H1 (cell line): ENCODE measurements around the gene ADAT3. TPM values are rescaled to one million over a fixed set of nuclear protein-coding genes. Genes with fewer than 3 reads are reported as not detected.

Experiments used
- CTCF ChIA-PET: fragments of 300-600 bp; sonication (Branson Sonifier 250); formaldehyde crosslinking; loops from one replicate; lab custom pipeline; 2021; ENCODE audit not compliant: partially characterized antibody; lab: Charles Lee
- POLR2A ChIA-PET: fragments of 300-600 bp; sonication (Branson Sonifier 250); formaldehyde crosslinking; loops from one replicate; lab custom pipeline; 2021; ENCODE audit warnings: inconsistent platforms; ENCODE audit not compliant: partially characterized antibody; lab: Charles Lee
- DNase-seq, 2 experiments: peaks; one replicate each; pipeline versions ENCODE4 v3.0.0 to v3.0.0-alpha.2; 2010 to 2022; ENCODE audit warnings: low spot score in 2 of 2, low read depth in 1 of 2, mixed read lengths in 1 of 2
- FAIRE-seq: peaks from 2 replicates; lab custom pipeline; 2011; peaks lifted over from hg19 to GRCh38; lab: Jason Lieb, UNC
- H2AFZ ChIP-seq: 2 replicates; pipeline ENCODE4 v1.8.1; 2012; ENCODE audit warnings: low read length, inconsistent platforms
- H2AK5ac ChIP-seq: 2 replicates; pipeline ENCODE4 v1.6.1; 2013; ENCODE audit warnings: low read depth, low read length
- H2BK120ac ChIP-seq: replicated peaks from 2 replicates; pipeline ENCODE3; 2013; ENCODE audit warnings: low read depth, low read length, inconsistent platforms
- H2BK12ac ChIP-seq: 2 replicates; pipeline ENCODE4 v1.6.1; 2013; ENCODE audit warnings: low read depth, low read length
- H2BK15ac ChIP-seq: 2 replicates; pipeline ENCODE4 v1.6.1; 2013; ENCODE audit warnings: low read length
- H2BK20ac ChIP-seq: 2 replicates; pipeline ENCODE4 v1.6.1; 2013; ENCODE audit warnings: low read length
- H2BK5ac ChIP-seq: 2 replicates; pipeline ENCODE4 v1.6.1; 2013; ENCODE audit warnings: low read depth, low read length
- H3K14ac ChIP-seq: 2 replicates; pipeline ENCODE4 v1.6.1; 2013; ENCODE audit warnings: inconsistent platforms; ENCODE audit not compliant: insufficient read length
- H3K18ac ChIP-seq: 2 replicates; pipeline ENCODE4 v1.6.1; 2013; ENCODE audit warnings: low read length; ENCODE audit errors: extremely low read depth
- H3K23ac ChIP-seq: 2 replicates; pipeline ENCODE4 v1.6.1; 2013; ENCODE audit warnings: inconsistent platforms; ENCODE audit not compliant: insufficient read length
- H3K23me2 ChIP-seq: 2 replicates; pipeline ENCODE4 v1.6.1; 2013; ENCODE audit warnings: low read depth, low read length
- H3K27ac ChIP-seq: 2 replicates; pipeline ENCODE4 v1.6.1; 2011; ENCODE audit warnings: low read depth, low read length, inconsistent platforms
- H3K27me3 ChIP-seq, 4 experiments: replicated peaks in 1 of 4; 1 replicate in 1 of 4; 2 replicates in 3 of 4; pipeline versions ENCODE4 v1.6.1 to v1.8.1; 2011 to 2013; ENCODE audit warnings: low read length in 3 of 4, mild to moderate bottlenecking in 3 of 4, inconsistent platforms in 2 of 4, mixed read lengths in 2 of 4, moderate library complexity in 1 of 4; ENCODE audit not compliant: control insufficient read depth in 3 of 4, insufficient read depth in 3 of 4; ENCODE audit errors: extremely low read depth in 1 of 4
- H3K36me3 ChIP-seq, 4 experiments: 2 replicates each; pipeline versions ENCODE4 v1.6.1 to v1.8.1; 2011 to 2013; ENCODE audit warnings: mild to moderate bottlenecking in 4 of 4, low read length in 3 of 4, moderate library complexity in 2 of 4, control low read depth in 1 of 4, inconsistent platforms in 1 of 4; ENCODE audit not compliant: insufficient read depth in 4 of 4, control insufficient read depth in 2 of 4
- H3K4ac ChIP-seq: replicated peaks from 2 replicates; pipeline ENCODE3; 2013; ENCODE audit warnings: low read length, low read depth, mixed read lengths, inconsistent platforms; ENCODE audit not compliant: insufficient read length
- H3K4me1 ChIP-seq, 4 experiments: replicated peaks in 1 of 4; 1 replicate in 1 of 4; 2 replicates in 3 of 4; pipeline versions ENCODE4 v1.6.1 to v1.8.1; 2011 to 2013; ENCODE audit warnings: low read length in 3 of 4, inconsistent platforms in 2 of 4, mixed read lengths in 1 of 4; ENCODE audit not compliant: insufficient read depth in 4 of 4, control insufficient read depth in 3 of 4
- H3K4me2 ChIP-seq, 2 experiments: 2 replicates each; pipeline versions ENCODE4 v1.6.1 to v1.8.1; 2011 to 2013; ENCODE audit warnings: low read depth in 2 of 2, low read length in 2 of 2, control low read depth in 1 of 2, inconsistent platforms in 1 of 2, mild to moderate bottlenecking in 1 of 2; ENCODE audit not compliant: insufficient read depth in 1 of 2
- H3K4me3 ChIP-seq, 4 experiments: fragments of 200-600, 300-600 bp in 1 of 4; sonication (generic), shearing (Covaris generic), sonication (Bioruptor Twin) in 1 of 4; 2 replicates each; pipeline versions ENCODE4 v1.5.1 to v1.8.1; 2011 to 2016; ENCODE audit warnings: low read length in 4 of 4, low read depth in 3 of 4, control low read depth in 2 of 4, inconsistent platforms in 2 of 4, mild to moderate bottlenecking in 2 of 4, mixed read lengths in 1 of 4, moderate library complexity in 1 of 4; ENCODE audit not compliant: insufficient read depth in 2 of 4; ENCODE audit errors: extremely low read depth in 1 of 4
- H3K56ac ChIP-seq: replicated peaks from 2 replicates; pipeline ENCODE3; 2013; ENCODE audit warnings: low read depth, mild to moderate bottlenecking, mixed read lengths, low read length, inconsistent platforms; ENCODE audit not compliant: insufficient read length
- H3K79me1 ChIP-seq: 2 replicates; pipeline ENCODE4 v1.6.1; 2013; ENCODE audit warnings: low read depth, low read length, control low read depth
- H3K79me2 ChIP-seq, 2 experiments: 2 replicates each; pipeline versions ENCODE4 v1.6.1 to v1.8.1; 2012 to 2013; ENCODE audit warnings: low read length in 2 of 2, mild to moderate bottlenecking in 2 of 2, inconsistent platforms in 1 of 2; ENCODE audit not compliant: insufficient read depth in 2 of 2, control insufficient read depth in 1 of 2
- H3K9ac ChIP-seq, 4 experiments: replicated peaks in 1 of 4; 1 replicate in 1 of 4; 2 replicates in 3 of 4; pipeline versions ENCODE4 v1.6.1 to v1.8.1; 2011 to 2013; ENCODE audit warnings: low read depth in 3 of 4, low read length in 3 of 4, control low read depth in 2 of 4, mild to moderate bottlenecking in 2 of 4, moderate library complexity in 2 of 4, inconsistent platforms in 1 of 4; ENCODE audit errors: extremely low read depth in 1 of 4
- H3K9me3 ChIP-seq, 2 experiments: 2 replicates each; pipeline versions ENCODE4 v1.6.1 to v1.8.1; 2012 to 2013; ENCODE audit warnings: mild to moderate bottlenecking in 2 of 2, moderate library complexity in 2 of 2, control low read depth in 1 of 2, inconsistent platforms in 1 of 2, low read depth in 1 of 2, low read length in 1 of 2, mixed read lengths in 1 of 2; ENCODE audit not compliant: insufficient read depth in 2 of 2
- H4K20me1 ChIP-seq, 2 experiments: replicated peaks in 1 of 2; 2 replicates each; pipeline versions ENCODE3 to v1.8.1; 2011 to 2013; ENCODE audit warnings: inconsistent platforms in 2 of 2, low read length in 2 of 2, mild to moderate bottlenecking in 1 of 2; ENCODE audit not compliant: insufficient read depth in 2 of 2, control insufficient read depth in 1 of 2
- H4K5ac ChIP-seq: 2 replicates; pipeline ENCODE4 v1.6.1; 2013; ENCODE audit warnings: low read length, low read depth, mixed read lengths, inconsistent platforms; ENCODE audit not compliant: insufficient read length
- H4K8ac ChIP-seq: 2 replicates; pipeline ENCODE4 v1.8.0; 2013; ENCODE audit warnings: mild to moderate bottlenecking, moderate library complexity, low read length, inconsistent platforms; ENCODE audit not compliant: insufficient read depth; ENCODE audit errors: extremely low read depth
- H4K91ac ChIP-seq: replicated peaks from 2 replicates; pipeline ENCODE3; 2013; ENCODE audit warnings: low read length, mixed read lengths, inconsistent platforms; ENCODE audit not compliant: insufficient read length
- RXRA ChIP-seq: IDR thresholded peaks from 2 replicates; pipeline ENCODE4 v1.6.1; 2011; ENCODE audit warnings: low read depth, mild to moderate bottlenecking, low read length, moderate library complexity; ENCODE audit not compliant: insufficient read depth
- SIN3A ChIP-seq, 2 experiments: IDR thresholded peaks in 1 of 2; conservative IDR thresholded peaks in 1 of 2; 2 replicates each; pipeline ENCODE4 v1.6.1; 2011 to 2012; ENCODE audit warnings: low read length in 2 of 2, improper control_type of control experiment in 1 of 2, low read depth in 1 of 2, mild to moderate bottlenecking in 1 of 2
- WGBS, 2 experiments: shearing (Covaris generic) in 1 of 2; methylation state at CpG; one replicate each; pipeline versions ENCODE4 v1.1.6 to v1.1.7; 2013 to 2015; ENCODE audit warnings: low lambda C conversion rate in 2 of 2, mixed read lengths in 2 of 2, inconsistent platforms in 1 of 2, low coverage in 1 of 2, missing lambda C conversion rate in 1 of 2; ENCODE audit not compliant: insufficient replicate concordance in 2 of 2, insufficient coverage in 1 of 2, insufficient read length in 1 of 2; ENCODE audit errors: extremely low coverage in 1 of 2, missing lambda C conversion rate in 1 of 2; 5-methylcytosine and 5-hydroxymethylcytosine counted together
- polyA plus RNA-seq, 7 experiments: library from polyadenylated mRNA; depleted of rRNA in 3 of 7; stranded (reverse) in 5 of 7; unstranded in 2 of 7; fragments of >200 nt in 5 of 7; fragments of 200-250 nt in 2 of 7; gene quantifications; 1 replicate in 5 of 7; 2 replicates in 1 of 7; 4 replicates in 1 of 7; pipeline versions ENCODE4 v1.2.1 to v1.2.3, GENCODE V29; 2011 to 2013; ENCODE audit warnings: missing spikeins in 2 of 7, mixed read lengths in 2 of 7
- total RNA-seq: library from RNA; stranded (reverse); fragmentation: NEBNext Ultra II Directional; extraction: Animal tissue kit (Norgen Biotek cat#: 25700); gene quantifications from 2 replicates; pipeline ENCODE4 v1.2.1, GENCODE V29; 2021

Gene ADAT3
- total and polyA plus RNA-seq, 2 of the 8 experiments (the other 6 are each of a cell fraction or from before 2014, with no cell fraction given), result 5.4 to 10.8 TPM

DNA sequence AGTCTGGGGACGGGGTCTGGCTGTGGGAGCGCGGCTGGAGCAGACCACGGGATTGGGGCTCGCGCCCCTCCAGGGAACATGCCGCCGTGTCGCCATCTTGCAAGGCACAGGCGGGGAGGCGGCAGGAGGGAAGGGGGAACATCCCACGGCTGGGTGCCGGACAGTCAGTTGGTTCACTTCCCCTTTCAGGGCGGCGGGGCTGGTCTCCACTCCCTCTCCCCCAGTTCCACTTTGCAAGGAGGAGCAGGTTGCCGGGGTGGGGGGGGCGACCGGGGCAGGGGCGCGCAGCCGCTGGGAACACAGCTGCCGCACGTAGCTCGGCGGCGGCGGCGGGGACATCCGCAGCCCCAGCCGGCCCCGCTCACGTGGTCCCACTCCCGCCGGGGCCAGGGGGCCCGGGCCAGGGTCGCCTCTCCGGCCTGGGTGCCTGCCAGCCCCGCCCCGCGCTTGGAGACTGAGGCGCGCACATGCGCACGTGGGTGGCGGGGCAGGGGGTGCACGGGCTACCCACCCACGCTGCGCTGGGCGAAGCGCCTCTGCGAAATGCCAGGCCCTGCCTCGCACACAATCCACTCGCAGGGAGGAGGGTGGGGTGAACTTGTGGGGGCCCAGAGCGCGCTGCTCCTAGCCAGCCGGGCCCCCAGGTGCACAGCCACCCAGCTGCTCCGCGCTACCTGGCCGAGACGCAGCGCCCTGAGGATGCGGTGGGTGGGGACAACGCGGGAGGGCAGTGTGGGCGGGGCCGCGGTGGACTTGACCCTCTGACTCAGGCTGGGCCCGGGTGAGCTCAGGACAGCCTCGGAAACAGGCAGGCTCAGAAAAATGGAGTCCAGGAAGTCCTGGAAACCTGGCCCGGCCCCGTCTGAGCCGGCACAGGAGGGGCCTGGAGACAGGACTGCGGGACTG is 48.2 kb upstream of the ADAT3 start:
- Histone ChIP-seq H4K91ac (peak overlapping the region; percentile 85), H4K8ac (peak overlapping the region; percentile 75), H2BK20ac (no peak overlapping the region), H2BK12ac (0 out of 2 replicates have a peak overlapping the region, but pooled peaks have one; percentile 50), H3K4me3 (peak overlapping the region; percentile 35 to 70 (median 42)), H3K36me3 (no peaks in the 10 kb centered on the region), H3K27me3 (peaks cover 0 to 10% (median 5%) of the 10 kb centered on the region in 4 experiments; a peak in 5 of 7 replicates), H2BK15ac (peak overlapping the region; percentile 92; the same call in 1 of the 2 replicates), H3K9me3 (no peaks in the 10 kb centered on the region), H3K23me2 (peaks cover 11% of the 10 kb centered on the region; the same call in 1 of the 2 replicates), H3K9ac (peak overlapping the region in 3 of 4 experiments; percentile 13 to 45 (median 31); a peak in 4 of 7 replicates), H2AK5ac (peak overlapping the region; percentile 75; the same call in 1 of the 2 replicates), H3K79me1 (peaks cover 19% of the 10 kb centered on the region), H4K5ac (peak overlapping the region; percentile 20), H3K14ac (no peak overlapping the region), H3K27ac (no peak overlapping the region), H3K4me1 (peaks cover 0 to 74% (median 59%) of the 10 kb centered on the region in 4 experiments; a peak in 6 of 7 replicates), H3K18ac (peak overlapping the region; percentile 78), H2AFZ (no peak overlapping the region), H3K56ac (no peak overlapping the region), H3K79me2 (peaks cover 13 to 68% of the 10 kb centered on the region in 2 experiments; a peak in 3 of 4 replicates), H2BK120ac (no peak overlapping the region), H3K4me2 (peak overlapping the region; percentile 67 to 95), H2BK5ac (peak overlapping the region; percentile 71; the same call in 1 of the 2 replicates), H4K20me1 (peaks cover 42 to 49% of the 10 kb centered on the region in 2 experiments), H3K4ac (no peak overlapping the region), H3K23ac (no peak overlapping the region)
- WGBS, 2 experiments, result 7% methylated on average over 21 of the region's 73 CpGs; no CpG with 5 or more reads in 1 of the 2 experiments
- ChIA-PET POLR2A (interaction anchor here (0.6 to 1.6 kb wide), 4 partner anchors 19 to 588 kb away, joined by 3 to 4 read pairs (median 4); partner anchors contain the start of gene CIRBP), CTCF (interaction anchor here (0.6 to 2.5 kb wide), 15 partner anchors 7 to 617 kb away, joined by 3 to 18 read pairs (median 5); partner anchors contain the start of gene REXO1)
- DNase-seq, result peak in 1 of 2 experiments; percentile 76
- FAIRE-seq, result no peak
- TF ChIP-seq RXRA (no peak), SIN3A (conservative IDR thresholded peaks at IDR 0.05 in 1 of 2, IDR thresholded peaks at IDR 0.05 in 1 of 2; ENCODE audit: low read depth in 1 of 2, low read length in 2 of 2) (peak; percentile 22 to 43; a peak in 1 of 4 replicates)
